Neural cell (in vitro differentiated cells): ENCODE data around the gene JMJD8.

ENCODE experiments used
- CTCF ChIP-seq: fragments of 450-650 bp; IDR thresholded peaks from 2 replicates; pipeline ENCODE4 v1.5.1; 2014; ENCODE audit warnings: antibody characterized with exemption, mild to moderate bottlenecking, moderate library complexity; ENCODE audit not compliant: poor library complexity, severe bottlenecking
- EP300 ChIP-seq: fragments of 450-650 bp; conservative IDR thresholded peaks from 2 replicates; pipeline ENCODE4 v1.6.1; 2014; ENCODE audit warnings: antibody characterized with exemption, mild to moderate bottlenecking, moderate library complexity; ENCODE audit not compliant: poor library complexity, severe bottlenecking
- EZH2 ChIP-seq: fragments of 200-600, 300-800 bp; shearing (Covaris generic), sonication (generic); IDR thresholded peaks from 2 replicates; pipeline ENCODE4 v1.6.1; 2014; ENCODE audit warnings: antibody characterized with exemption, low read length, borderline replicate concordance, mild to moderate bottlenecking; ENCODE audit not compliant: insufficient read depth, poor library complexity, severe bottlenecking
- MXI1 ChIP-seq: fragments of 450-650 bp; conservative IDR thresholded peaks from 2 replicates; pipeline ENCODE4 v1.6.1; 2014; ENCODE audit warnings: antibody characterized with exemption, mild to moderate bottlenecking; ENCODE audit not compliant: poor library complexity, severe bottlenecking
- POLR2AphosphoS5 ChIP-seq: IDR thresholded peaks from 2 replicates; pipeline ENCODE4 v1.6.1; 2012
- RAD21 ChIP-seq: fragments of 450-650 bp; conservative IDR thresholded peaks from 2 replicates; pipeline ENCODE4 v1.6.1; 2014; ENCODE audit warnings: antibody characterized with exemption, mild to moderate bottlenecking, moderate library complexity
- SMC3 ChIP-seq: fragments of 450-650 bp; conservative IDR thresholded peaks from 2 replicates; pipeline ENCODE4 v1.6.1; 2014; ENCODE audit warnings: antibody characterized with exemption, mild to moderate bottlenecking, moderate library complexity; ENCODE audit not compliant: poor library complexity
- TAF1 ChIP-seq: IDR thresholded peaks from 2 replicates; pipeline ENCODE4 v1.6.1; 2012; ENCODE audit warnings: low read depth
- TF ChIP-seq, protein P1 (sequence below): IDR thresholded peaks from 2 replicates; pipeline ENCODE4 v1.6.1; 2012; ENCODE audit warnings: borderline replicate concordance

- no peak for TF ChIP-seq EZH2
- TF ChIP-seq CTCF: no peak
- no peak for TF ChIP-seq TAF1
- TF ChIP-seq POLR2AphosphoS5: no peak
- TF ChIP-seq SMC3: no peak
- no peak for TF ChIP-seq EP300
- no peak for TF ChIP-seq RAD21
- TF ChIP-seq, protein P1, sequence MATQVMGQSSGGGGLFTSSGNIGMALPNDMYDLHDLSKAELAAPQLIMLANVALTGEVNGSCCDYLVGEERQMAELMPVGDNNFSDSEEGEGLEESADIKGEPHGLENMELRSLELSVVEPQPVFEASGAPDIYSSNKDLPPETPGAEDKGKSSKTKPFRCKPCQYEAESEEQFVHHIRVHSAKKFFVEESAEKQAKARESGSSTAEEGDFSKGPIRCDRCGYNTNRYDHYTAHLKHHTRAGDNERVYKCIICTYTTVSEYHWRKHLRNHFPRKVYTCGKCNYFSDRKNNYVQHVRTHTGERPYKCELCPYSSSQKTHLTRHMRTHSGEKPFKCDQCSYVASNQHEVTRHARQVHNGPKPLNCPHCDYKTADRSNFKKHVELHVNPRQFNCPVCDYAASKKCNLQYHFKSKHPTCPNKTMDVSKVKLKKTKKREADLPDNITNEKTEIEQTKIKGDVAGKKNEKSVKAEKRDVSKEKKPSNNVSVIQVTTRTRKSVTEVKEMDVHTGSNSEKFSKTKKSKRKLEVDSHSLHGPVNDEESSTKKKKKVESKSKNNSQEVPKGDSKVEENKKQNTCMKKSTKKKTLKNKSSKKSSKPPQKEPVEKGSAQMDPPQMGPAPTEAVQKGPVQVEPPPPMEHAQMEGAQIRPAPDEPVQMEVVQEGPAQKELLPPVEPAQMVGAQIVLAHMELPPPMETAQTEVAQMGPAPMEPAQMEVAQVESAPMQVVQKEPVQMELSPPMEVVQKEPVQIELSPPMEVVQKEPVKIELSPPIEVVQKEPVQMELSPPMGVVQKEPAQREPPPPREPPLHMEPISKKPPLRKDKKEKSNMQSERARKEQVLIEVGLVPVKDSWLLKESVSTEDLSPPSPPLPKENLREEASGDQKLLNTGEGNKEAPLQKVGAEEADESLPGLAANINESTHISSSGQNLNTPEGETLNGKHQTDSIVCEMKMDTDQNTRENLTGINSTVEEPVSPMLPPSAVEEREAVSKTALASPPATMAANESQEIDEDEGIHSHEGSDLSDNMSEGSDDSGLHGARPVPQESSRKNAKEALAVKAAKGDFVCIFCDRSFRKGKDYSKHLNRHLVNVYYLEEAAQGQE: no peak
- no peak for TF ChIP-seq MXI1
Measured at GRCh38 chr16:674968-675883, 8.9 kb downstream of the JMJD8 start, which contains the start of gene RHBDL1.
